ENCODE measurements around the gene CLBA1.
"Not testable (repeated sequence)": the region's sequence is repeated elsewhere in the genome, so short reads cannot be mapped to it uniquely, and the experiment has no call there.

CLBA1 gene

DNA sequence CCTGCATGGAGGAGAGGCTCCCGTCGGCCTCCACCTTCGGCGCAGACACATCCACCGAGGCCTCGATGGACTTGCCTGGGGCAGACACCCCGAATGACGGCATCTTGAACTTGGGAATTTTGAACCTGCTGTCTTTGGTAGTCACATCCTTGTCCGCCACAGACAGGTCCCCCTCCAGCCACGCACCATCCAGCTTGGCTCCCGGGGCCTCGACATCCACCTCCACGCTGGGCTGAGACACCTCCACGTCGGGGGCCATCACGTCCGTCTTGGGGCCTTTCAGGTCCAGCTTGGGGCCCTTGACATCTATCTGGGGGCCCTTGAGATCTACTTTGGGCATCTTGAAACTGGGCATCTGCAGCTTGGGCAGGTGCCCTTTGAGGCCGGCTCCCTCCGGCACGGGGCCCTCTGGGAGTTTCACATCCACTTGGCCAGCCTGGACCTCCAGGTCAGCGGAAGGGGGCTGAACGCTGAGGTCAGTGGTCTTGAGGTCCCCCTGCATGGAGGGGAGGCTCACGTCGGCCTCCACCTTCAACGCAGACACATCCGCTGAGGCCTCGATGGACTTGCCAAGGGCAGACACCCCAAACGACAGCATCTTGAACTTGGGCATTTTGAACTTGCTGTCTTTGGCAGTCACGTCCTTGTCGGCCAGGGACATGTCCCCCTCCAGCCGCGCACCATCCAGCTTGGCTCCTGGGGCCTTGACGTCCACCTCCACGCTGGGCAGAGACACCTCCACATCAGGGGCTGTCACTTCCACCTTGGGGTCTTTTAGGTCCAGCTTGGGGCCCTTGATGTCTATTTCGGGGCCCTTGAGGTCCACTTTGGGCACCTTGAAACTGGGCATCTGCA, 37.5 kb upstream of the CLBA1 start:
- in situ Hi-C loops (cut with MboI; ENCODE audit: low sequenced_read_pairs) = not testable (repeated sequence)

DNA sequence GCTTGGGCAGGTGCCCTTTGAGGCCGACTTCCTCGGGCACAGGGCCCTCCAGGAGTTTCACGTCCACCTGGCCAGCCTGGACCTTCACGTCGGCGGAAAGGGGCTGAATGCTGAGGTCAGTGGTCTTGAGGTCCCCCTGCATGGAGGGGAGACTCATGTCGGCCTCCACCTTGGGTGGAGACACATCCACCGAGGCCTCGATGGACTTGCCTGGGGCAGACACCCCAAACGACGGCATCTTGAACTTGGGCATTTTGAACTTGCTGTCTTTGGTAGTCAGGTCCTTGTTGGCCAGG, 36.9 kb upstream of the CLBA1 start:
- in situ Hi-C loops (cut with MboI; ENCODE audit: low sequenced_read_pairs) = no loop called here

DNA sequence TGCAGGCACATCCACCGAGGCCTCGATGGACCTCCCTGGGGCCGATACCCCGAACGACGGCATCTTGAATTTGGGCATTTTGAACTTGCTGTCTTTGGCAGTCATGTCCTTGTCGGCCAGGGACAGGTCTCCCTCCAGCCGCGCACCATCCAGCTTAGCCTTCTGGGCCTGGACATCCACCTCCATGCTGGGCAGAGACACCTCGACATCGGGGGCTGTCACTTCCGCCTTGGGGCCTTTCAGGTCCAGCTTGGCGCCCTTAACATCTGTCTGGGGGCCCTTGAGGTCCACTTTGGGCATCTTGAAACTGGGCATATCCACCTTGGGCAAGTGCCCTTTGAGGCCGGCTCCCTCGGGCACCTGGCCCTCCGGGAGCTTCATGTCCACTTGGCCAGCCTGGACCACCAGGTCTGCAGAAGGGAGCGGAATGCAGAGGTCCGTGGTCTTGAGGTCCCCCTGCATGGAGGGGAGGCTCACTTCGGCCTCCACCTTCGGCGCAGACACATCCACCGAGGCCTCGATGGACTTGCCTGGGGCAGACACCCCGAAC, 36.1 kb upstream of the CLBA1 start:
- in situ Hi-C loops (cut with MboI; ENCODE audit: low sequenced_read_pairs) = not testable (repeated sequence)

DNA sequence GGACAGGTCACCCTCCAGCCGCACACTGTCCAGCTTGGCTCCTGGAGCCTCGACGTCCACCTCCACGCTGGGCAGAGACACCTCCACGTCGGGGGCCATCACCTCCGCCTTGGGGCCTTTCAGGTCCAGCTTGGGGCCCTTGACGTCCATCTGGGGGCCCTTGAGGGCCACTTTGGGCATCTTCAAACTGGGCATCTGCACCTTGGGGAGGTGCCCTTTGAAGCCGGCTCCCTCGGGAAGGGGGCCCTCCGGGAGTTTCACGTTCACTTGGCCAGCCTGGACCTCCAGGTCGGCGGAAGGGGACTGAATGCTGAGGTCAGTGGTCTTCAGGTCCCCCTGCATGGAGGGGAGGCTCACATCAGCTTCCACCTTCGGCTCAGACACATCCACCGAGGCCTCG, 35.6 kb upstream of the CLBA1 start:
- in situ Hi-C loops (cut with MboI; ENCODE audit: low sequenced_read_pairs) = no loop called here

DNA sequence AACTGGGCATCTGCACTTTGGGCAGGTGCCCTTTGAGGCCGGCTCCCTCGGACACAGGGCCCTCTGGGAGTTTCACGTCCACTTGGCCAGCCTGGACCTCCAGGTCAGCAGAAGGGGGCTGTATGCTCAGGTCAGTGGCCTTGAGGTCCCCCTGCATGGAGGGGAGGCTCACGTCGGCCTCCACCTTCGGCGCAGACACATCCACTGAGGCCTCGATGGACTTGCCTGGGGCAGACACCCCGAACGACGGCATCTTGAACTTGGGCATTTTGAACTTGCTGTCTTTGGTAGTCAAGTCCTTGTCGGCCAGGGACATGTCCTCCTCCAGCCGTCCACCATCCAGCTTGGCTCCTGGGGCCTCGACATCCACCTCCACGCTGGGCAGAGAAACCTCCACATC, 34.9 kb upstream of the CLBA1 start:
- in situ Hi-C loops (cut with MboI; ENCODE audit: low sequenced_read_pairs) = not testable (repeated sequence)

DNA sequence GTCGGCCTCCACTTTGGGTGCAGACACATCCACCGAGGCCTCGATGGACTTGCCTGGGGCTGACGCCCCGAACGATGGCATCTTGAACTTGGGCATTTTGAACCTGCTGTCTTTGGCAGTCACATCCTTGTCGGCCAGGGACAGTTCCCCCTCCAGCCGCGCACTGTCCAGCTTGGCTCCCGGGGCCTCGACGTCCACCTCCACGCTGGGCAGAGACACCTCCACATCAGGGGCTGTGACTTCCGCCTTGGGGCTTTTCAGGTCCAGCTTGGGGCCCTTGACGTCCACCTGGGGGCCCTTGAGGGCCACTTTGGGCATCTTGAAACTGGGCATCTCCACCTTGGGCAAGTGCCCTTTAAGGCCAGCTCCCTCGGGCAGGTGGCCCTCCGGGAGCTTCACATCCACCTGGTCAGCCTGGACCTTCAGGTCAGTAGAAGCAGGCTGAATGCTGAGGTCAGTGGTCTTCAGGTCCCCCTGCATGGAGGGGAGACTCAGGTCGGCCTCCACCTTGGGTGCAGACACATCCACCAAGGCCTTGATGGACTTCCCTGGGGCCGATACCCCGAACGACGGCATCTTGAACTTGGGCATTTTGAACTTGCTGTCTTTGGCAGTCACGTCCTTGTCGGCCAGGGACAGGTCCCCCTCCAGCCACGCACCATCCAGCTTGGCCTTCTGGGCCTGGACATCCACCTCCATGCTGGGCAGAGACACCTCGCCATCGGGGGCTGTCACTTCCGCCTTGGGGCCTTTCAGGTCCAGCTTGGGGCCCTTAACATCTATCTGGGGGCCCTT, 33.5 kb upstream of the CLBA1 start:
- in situ Hi-C loops (cut with MboI; ENCODE audit: low sequenced_read_pairs) = not testable (repeated sequence)

DNA sequence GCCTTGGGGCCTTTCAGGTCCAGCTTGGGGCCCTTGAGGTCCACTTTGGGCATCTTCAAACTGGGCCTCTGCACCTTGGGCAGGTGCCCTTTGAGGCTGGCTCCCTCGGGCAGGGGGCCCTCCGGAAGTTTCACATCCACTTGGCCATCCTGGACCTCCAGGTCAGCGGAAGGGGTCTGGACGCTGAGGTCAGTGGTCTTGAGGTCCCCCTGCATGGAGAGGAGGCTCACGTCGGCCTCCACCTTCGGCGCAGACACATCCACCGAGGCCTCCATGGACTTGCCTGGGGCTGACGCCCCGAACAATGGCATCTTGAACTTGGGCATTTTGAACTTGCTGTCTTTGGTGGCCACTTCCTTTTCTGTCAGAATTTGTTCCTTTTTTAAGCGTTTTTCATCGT, 32.5 kb upstream of the CLBA1 start:
- in situ Hi-C loops (cut with MboI; ENCODE audit: low sequenced_read_pairs) = no loop called here

DNA sequence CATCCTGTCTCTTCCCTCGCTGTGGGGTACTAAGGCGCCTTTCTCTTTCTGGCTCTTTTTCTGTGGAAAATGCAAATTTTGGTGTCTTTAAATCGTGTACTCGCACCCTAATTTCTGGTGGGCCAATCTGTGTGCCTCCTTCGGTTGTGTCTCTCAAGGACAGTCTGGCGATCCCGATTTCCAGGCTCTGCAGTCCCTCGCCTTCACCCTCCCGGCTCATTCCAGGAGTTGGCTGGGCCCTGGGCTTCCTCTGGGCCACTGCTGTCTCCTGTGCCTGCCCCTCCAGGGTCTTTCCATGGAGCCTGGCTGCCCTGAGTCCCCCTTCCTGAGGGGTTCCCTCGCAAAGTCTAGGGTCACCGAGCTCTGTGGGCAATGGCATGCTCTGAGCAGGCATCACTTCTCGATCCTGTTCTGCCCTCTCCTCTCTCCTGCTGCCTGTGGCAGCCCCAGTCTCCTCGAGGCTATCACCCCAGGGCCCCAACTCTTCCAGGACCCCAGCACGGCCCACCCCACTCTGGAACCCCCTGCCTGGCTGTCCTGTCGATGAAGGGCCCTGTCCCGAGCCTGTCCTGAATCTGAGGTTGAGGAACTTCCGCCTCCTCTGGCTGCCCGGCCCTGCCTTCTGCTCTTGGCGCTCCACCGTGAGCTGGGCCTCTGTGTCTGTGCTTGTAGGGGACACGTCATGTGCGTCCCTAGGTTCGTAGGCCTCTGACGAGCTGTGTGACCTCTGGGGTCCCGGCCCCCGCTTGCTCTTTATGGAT, 31.5 kb upstream of the CLBA1 start:
- in situ Hi-C loops (cut with MboI; ENCODE audit: low sequenced_read_pairs) = no loop called here

DNA sequence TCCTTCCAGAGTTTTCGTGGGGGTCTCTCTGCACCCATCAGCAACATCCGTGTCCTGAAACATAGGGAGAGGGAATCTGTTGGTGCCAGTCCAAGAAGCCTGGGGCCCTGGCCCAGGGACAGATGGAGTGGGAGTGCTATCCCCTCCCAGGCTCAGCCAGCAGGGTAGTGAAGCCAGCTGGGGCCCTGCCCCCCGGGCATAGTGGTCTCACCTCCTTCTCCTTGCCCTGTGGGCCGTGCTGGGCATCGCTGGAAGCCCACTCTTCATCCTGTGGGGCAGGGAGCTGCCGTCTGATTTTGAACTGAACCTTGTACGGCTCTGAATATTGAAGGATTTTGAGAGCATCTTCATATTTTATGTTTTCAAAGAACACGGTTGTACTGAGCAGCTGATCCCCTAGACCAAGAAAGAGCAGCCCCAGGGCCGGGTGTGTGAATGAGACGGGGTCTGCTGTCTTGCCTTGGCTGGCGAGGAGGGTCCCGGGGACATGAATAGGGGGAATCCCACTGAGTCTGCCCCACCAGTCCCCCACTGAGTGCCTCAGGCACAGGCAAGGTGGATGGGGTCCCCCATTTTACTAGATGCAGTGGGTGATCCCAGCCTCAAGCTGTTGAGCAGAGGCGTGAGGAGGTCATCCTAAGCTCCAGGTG, 30.7 kb upstream of the CLBA1 start:
- in situ Hi-C loops (cut with MboI; ENCODE audit: low sequenced_read_pairs) = no loop called here

DNA sequence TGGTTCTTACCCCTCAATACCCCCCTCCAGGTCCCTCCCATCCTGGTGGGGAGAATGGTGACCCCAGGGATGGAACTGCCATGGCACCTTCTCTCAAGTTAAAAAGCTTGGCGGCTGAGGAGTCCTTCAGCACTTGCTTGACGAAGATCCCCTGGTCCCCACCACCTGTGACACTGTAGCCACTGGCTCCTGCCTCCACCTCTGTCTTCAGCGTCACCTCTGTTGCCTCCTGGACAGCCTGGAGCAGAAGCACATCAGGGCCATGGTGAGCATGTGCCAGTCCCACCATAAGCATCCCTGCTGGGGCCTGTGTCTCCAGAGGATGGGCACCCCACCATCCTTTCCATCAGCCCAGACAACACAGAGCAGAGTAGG, 30.2 kb upstream of the CLBA1 start:
- in situ Hi-C loops (cut with MboI; ENCODE audit: low sequenced_read_pairs) = no loop called here

DNA sequence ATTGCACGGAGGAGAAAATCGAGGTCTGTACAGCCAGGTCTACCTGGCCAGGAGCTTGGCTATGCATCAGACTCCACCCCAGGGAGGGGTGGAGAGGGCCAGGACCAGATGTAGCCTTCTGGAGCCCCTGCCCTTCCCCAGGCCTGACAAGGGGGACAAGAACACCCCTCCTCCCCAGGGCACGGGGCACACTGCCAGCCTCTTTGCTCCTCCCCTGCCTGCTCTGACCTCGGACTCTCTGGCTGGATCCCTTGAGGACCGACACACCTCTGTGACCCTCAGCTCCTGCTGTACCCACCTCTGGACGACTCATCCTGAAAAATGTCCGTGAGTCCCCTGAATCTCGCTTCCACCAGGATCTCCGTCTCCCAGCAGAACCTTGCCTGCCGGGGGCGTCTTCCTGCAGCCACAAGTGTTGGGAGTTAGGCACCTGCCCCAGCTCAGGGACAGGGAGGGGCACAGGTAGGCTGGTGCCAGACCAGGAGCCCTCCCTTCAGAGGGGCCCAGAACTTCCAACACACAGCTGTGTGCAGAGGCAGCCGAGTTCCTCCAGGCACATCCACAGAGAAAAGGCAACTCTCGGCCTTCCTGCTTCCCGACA, 29.2 kb upstream of the CLBA1 start:
- in situ Hi-C loops (cut with MboI; ENCODE audit: low sequenced_read_pairs) = no loop called here

DNA sequence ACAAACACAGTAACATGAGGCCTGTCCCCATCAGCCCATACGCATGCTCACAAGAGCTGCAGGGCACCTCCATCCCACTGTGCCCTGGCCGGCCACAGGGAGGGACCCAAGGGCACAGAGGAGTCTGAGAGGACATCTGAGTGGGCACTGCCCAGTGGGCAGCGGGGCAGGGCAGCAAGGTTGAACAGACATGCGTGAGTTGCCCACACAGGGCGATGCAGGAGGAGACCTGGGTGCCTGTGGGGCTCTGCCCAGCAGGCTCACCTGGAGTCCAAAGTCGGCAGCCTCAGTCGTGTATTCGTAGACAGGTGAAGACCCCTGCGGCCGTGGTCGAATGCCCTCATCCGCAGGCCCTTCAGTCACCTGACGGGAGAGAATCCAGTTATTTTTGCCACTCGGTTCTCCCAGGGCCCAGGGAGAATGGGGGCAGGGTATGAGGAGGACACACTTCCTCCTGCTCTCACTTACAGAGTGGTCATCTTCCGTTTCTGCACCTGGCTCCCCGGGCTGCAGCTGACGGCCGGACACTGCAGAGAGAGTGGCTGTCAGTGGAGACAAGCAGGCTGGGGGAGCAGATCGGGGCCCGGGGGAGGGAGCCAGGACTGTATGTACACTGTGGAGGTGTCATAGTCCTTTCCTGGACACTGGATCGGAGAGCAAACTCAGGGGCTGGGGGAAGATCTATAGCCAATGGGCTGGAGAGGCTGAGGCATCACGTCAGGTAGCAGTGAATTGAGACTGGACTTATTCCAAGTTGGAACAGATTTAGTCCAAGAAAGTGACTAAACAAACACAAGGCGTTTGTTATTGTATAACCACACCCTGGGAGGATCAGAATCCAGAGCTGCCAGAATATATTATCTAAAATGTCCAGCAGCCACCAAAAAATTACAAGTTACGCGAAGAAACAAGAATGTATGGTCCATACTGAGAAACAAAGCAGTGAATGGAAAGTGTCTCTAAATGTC, 28.2 kb upstream of the CLBA1 start:
- in situ Hi-C loops (cut with MboI; ENCODE audit: low sequenced_read_pairs) = no loop called here

DNA sequence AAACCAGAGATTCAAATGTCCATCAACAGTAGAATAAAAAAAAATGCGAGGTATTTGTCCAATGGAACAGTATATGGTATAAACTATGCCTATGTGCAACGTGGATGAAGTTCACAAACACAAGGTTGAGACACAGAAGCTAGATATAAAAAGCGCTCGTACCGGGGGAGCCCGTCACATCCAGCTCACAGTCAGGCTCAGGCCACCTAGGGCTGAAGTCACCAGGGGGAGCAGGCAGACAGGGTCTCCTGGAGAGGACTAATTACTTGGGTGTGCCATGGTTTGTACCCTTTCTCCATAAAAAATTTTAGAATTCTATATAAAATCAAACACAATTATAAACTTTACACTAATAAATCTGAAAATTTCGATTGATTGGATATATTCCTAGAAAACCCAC, 21.0 kb upstream of the CLBA1 start:
- in situ Hi-C loops (cut with MboI; ENCODE audit: low sequenced_read_pairs) = no loop called here

DNA sequence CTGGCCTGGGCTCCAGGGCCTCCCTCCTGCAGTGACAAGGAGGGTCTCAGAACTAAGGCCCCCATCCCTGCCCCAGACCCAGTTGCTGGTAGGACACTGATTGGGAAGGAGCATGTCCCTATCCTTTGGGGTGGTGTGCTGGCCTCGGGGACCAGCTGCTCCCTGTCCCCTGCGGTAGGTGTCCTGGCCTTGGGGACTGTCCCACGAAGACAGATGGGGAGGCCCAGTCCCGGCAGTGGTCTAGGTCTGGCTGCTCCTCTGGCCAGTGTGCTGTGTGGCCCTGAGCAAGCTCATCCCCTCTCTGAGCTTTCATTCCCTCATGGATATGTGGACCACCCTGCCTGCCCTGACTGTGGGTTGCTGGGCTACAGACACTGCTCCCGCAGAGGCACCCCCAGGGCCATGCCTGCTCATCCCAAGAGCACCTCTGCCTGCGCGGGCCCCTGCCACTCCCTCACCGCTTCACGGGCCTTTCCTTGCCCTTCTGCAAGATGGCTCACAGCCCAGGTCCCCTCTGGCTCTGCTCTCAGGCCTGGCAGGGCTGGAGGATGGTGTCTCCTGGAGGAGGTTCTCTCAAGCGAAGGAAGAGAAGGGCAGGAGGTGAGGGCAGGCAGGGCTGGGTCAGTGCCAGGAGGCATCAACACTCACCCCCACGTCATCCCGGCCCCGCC, 19.9 kb upstream of the CLBA1 start:
- in situ Hi-C loops (cut with MboI; ENCODE audit: low sequenced_read_pairs) = no loop called here

DNA sequence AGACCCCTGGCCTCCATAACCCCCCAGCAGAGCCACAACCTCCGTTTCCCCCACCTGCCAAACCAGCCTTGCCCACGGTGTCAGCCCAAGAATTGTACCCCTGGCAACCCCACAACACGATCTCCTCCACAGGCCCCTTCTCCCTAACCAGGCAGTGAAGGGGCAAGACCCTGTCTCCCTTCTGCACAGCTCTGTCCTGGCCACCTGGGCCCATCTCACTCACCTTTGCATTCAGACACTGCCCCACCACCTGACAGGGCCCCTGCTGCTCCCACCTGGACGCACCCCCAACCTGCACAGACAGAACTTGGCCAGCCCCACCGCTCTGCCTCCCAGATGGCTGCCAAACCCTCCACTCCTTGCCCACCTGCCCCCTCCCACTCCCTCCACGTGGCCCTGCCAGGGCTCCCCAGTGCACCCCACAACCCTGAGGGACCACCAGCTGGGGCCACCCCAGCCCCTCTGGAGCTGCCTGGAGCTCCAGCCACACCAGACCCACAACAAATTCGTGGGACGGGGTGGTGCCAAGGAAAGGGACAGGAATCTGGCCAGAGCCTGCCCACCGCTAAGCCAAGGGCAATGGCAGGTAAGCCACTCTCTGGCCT, 19.2 kb upstream of the CLBA1 start:
- in situ Hi-C loops (cut with MboI; ENCODE audit: low sequenced_read_pairs) = no loop called here

DNA sequence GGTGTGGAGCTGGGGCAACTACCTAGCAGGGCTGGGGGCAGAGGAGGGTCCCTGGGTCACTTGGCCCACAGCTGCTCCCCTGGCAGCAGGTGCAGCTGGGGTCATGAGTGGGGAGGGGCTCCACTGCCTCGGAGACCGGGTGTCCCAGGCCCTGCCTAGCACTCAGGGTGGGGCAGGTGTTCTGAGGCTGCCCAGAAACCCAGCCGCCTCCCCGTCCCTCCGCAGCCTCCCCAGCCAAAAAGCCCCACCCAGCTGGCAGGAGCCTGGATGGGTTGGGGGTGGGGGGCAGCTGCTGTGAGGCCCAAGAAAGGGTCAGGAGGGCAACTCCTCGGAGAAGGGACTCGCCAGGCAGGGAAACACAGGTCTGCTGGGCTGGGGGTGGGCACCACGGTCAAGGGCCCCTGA, 18.6 kb upstream of the CLBA1 start:
- in situ Hi-C loops (cut with MboI; ENCODE audit: low sequenced_read_pairs) = no loop called here

DNA sequence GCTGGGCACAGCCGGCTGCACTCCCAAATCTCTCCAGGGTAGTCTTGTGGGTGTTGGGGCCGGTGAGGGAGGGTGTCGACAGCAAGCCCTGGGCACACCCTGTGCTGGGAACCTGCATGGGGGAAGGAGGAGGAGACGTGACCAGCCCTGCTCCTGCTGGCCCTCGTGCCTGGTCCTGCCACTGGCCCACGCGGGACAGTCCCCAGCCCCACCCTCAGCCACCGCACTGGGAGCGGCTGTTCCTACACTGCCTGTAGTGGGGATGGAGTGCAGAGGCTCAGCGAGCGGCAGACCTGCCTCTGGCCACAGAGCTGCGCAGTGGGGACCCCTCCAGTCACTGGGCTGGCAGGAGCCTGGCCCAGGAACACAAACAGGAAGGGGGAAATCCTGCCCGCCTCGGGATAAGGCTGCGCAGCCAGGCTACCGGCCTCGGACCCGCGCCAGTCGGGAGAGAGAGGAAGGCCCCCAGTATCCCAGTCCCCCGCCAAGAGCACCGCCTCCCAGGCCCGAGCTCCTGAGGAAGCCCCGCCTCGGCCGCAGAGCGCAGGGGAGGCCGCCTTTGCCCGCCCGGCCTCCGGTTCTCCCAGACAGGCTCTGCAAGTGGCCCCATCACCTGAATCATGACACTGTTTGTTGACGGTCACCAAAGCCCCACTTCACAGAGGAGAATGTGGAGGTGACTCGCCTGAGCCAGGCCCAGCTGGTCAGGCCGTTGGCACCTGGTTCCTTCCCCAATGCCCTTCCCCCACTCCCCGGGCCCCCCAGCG, 18.0 kb upstream of the CLBA1 start:
- in situ Hi-C loops (cut with MboI; ENCODE audit: low sequenced_read_pairs) = no loop called here

DNA sequence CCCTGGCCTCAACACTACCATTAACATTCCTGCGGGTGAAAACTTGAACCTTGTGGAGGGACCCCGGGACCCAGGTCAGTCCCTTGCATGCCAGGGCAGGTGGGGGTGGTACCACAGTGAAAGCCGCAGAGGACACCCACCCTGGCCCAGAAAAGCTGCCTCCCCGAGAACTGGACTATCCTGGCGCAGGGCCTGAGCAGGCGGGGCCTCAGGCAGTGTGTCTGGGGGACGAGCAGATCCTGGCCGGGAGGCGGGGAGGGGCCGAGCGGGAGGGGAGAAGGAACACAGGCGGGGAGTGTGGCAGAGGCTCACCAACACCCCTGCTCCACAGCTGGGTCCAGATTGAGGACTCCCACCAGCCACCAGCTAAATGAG, 17.4 kb upstream of the CLBA1 start:
- in situ Hi-C loops (cut with MboI; ENCODE audit: low sequenced_read_pairs) = no loop called here

Measured in hTERT RPE-1 (cell line).